HG02678 (cell line): ENCODE measurements around the gene TMEM52B.

ENCODE experiments used
- ATAC-seq: cut with Tn5 transposase; IDR thresholded peaks from one replicate; pipeline ENCODE4 v1.9.1; 2021; ENCODE audit warnings: mild to moderate bottlenecking, moderate library complexity; ENCODE audit not compliant: unreplicated experiment

TMEM52B gene

GRCh38 chr12:10178821-10179220 lies at the start of gene TMEM52B:
TSS of gene TMEM52B (plus strand) at chr12:10179032. CDS start at chr12:10179575, 543 bp downstream.
- no peak for ATAC-seq

GRCh38 chr12:10130042-10130441 lies 48.8 kb upstream of the TMEM52B start, which contains the start of gene CLEC7A:
TSS of gene CLEC7A (minus strand) at chr12:10130199. CDS start at chr12:10130082, 117 bp downstream.
- ATAC-seq: peak; percentile 96

- no peak for ATAC-seq
Measured at GRCh38 chr12:10131111-10131690, 47.6 kb upstream of the TMEM52B start.

- no peak for ATAC-seq
Measured at GRCh38 chr12:10132850-10133370, 45.9 kb upstream of the TMEM52B start.

GRCh38 chr12:10135126-10135525 lies 43.7 kb upstream of the TMEM52B start:
- ATAC-seq: no peak

GRCh38 chr12:10136637-10137205 lies 42.1 kb upstream of the TMEM52B start:
- ATAC-seq: no peak

GRCh38 chr12:10140001-10140400 lies 38.8 kb upstream of the TMEM52B start:
- no peak for ATAC-seq

- ATAC-seq: no peak
Measured at GRCh38 chr12:10142976-10143589, 35.7 kb upstream of the TMEM52B start.

GRCh38 chr12:10147714-10148403 lies 31.0 kb upstream of the TMEM52B start:
- ATAC-seq: peak; percentile 51

- ATAC-seq: no peak
Measured at GRCh38 chr12:10151621-10152020, 27.2 kb upstream of the TMEM52B start.

GRCh38 chr12:10153271-10154144 lies 25.3 kb upstream of the TMEM52B start:
- ATAC-seq: peak; percentile 62

- ATAC-seq: no peak
Measured at GRCh38 chr12:10154145-10154496, 24.7 kb upstream of the TMEM52B start.

GRCh38 chr12:10155966-10156365 lies 22.9 kb upstream of the TMEM52B start:
- ATAC-seq: no peak

GRCh38 chr12:10158406-10158805 lies 20.4 kb upstream of the TMEM52B start:
- no peak for ATAC-seq

GRCh38 chr12:10159280-10159679 lies 19.6 kb upstream of the TMEM52B start:
- ATAC-seq: no peak

- no peak for ATAC-seq
Measured at GRCh38 chr12:10160617-10161385, 18.0 kb upstream of the TMEM52B start.

- no peak for ATAC-seq
Measured at GRCh38 chr12:10163084-10163483, 15.7 kb upstream of the TMEM52B start.

- ATAC-seq: no peak
Measured at GRCh38 chr12:10165421-10165820, 13.4 kb upstream of the TMEM52B start.

- ATAC-seq: no peak
Measured at GRCh38 chr12:10167599-10167998, 11.2 kb upstream of the TMEM52B start.

GRCh38 chr12:10169104-10169503 lies 9.7 kb upstream of the TMEM52B start:
- ATAC-seq: no peak
